HEK293 (cell line): ENCODE results near the gene CNNM1.
A peak's percentile ranks its signal among the peaks of the same experiment; 100 is the strongest.

Source experiments
- CTCF ChIA-PET: fragments of 350-600 bp; formaldehyde crosslinking; extraction: SDS; loops from one replicate; lab custom pipeline; 2021; ENCODE audit warnings: antibody characterized with exemption; lab: Yijun Ruan, JAX
- POLR2A ChIA-PET: fragments of 300-600 bp; formaldehyde crosslinking; extraction: SDS; loops from one replicate; lab custom pipeline; 2020; ENCODE audit warnings: antibody characterized with exemption, inconsistent platforms; lab: Yijun Ruan, JAX
- H3K27ac ChIP-seq: fragments of 200-500 bp; sonication (Bioruptor generic); 2 replicates; pipeline ENCODE4 v1.5.1; 2014; ENCODE audit warnings: low read depth, low read length, control low read depth, inconsistent platforms; ENCODE audit errors: extremely low read depth
- H3K36me3 ChIP-seq, 2 experiments: fragments of 200-500 bp in 1 of 2; sonication (Bioruptor generic) in 1 of 2; 1 replicate in 1 of 2; 2 replicates in 1 of 2; pipeline ENCODE4 v1.5.1; 2014 to 2017; ENCODE audit warnings: inconsistent platforms in 2 of 2, low read length in 2 of 2; ENCODE audit not compliant: control insufficient read depth in 2 of 2, insufficient read depth in 1 of 2
- H3K4me1 ChIP-seq: fragments of 200-500 bp; sonication (Bioruptor generic); 2 replicates; pipeline ENCODE4 v1.5.1; 2014; ENCODE audit warnings: mild to moderate bottlenecking, low read length, inconsistent platforms; ENCODE audit not compliant: control insufficient read depth, insufficient read depth
- H3K4me3 ChIP-seq: 2 replicates; pipeline ENCODE4 v1.5.1; 2011; ENCODE audit warnings: low read depth, mild to moderate bottlenecking, control low read depth, low read length, moderate library complexity
- H3K9me3 ChIP-seq: fragments of 200-500 bp; sonication (Bioruptor generic); 2 replicates; pipeline ENCODE4 v1.5.1; 2014; ENCODE audit warnings: low read depth, low read length, inconsistent platforms; ENCODE audit not compliant: control insufficient read depth, insufficient read depth
- HOXD13 ChIP-seq: sonication (generic); formaldehyde crosslinking; IDR thresholded peaks from 2 replicates; pipeline ENCODE4 v1.8.0; 2022; ENCODE audit warnings: missing genetic modification reagents, borderline replicate concordance
- IKZF3 ChIP-seq: fragments of 450-650 bp; IDR thresholded peaks from 2 replicates; pipeline ENCODE4 v1.5.0; 2018; ENCODE audit warnings: missing biosample characterization, mild to moderate bottlenecking, missing genetic modification characterization, moderate library complexity
- KLF16 ChIP-seq: fragments of 450-650 bp; formaldehyde crosslinking; IDR thresholded peaks from 2 replicates; pipeline ENCODE4 v1.5.1; 2017; ENCODE audit warnings: missing biosample characterization, missing genetic modification characterization
- MYNN ChIP-seq: fragments of 450-650 bp; formaldehyde crosslinking; IDR thresholded peaks from 2 replicates; pipeline ENCODE4 v1.5.1; 2016; ENCODE audit warnings: missing biosample characterization, missing genetic modification characterization, borderline replicate concordance
- OVOL3 ChIP-seq: fragments of 450-650 bp; formaldehyde crosslinking; IDR thresholded peaks from 2 replicates; pipeline ENCODE4 v1.5.1; 2016; ENCODE audit warnings: missing biosample characterization, missing genetic modification characterization
- SETDB1 ChIP-seq: IDR thresholded peaks from one replicate; pipeline ENCODE4 v1.6.1; 2017; ENCODE audit warnings: mild to moderate bottlenecking, low read length, moderate library complexity, mixed read lengths; ENCODE audit not compliant: insufficient read length
- ZBTB21 ChIP-seq: fragments of 450-650 bp; formaldehyde crosslinking; IDR thresholded peaks from 2 replicates; pipeline ENCODE4 v1.5.1; 2017; ENCODE audit warnings: missing biosample characterization, missing genetic modification characterization
- ZBTB48 ChIP-seq: fragments of 450-650 bp; formaldehyde crosslinking; IDR thresholded peaks from 2 replicates; pipeline ENCODE4 v1.5.1; 2016; ENCODE audit warnings: missing biosample characterization, missing genetic modification characterization
- ZNF155 ChIP-seq: fragments of 450-650 bp; formaldehyde crosslinking; IDR thresholded peaks from 2 replicates; pipeline ENCODE4 v1.5.1; 2016; ENCODE audit warnings: missing biosample characterization, missing genetic modification characterization
- ZNF169 ChIP-seq: fragments of 450-650 bp; formaldehyde crosslinking; IDR thresholded peaks from 2 replicates; pipeline ENCODE4 v1.5.1; 2016; ENCODE audit warnings: missing biosample characterization, missing genetic modification characterization
- ZNF354C ChIP-seq: fragments of 450-650 bp; formaldehyde crosslinking; IDR thresholded peaks from 2 replicates; pipeline ENCODE4 v1.5.1; 2016; ENCODE audit warnings: missing biosample characterization, missing genetic modification characterization, low read depth, borderline replicate concordance
- ZNF433 ChIP-seq: fragments of 450-650 bp; formaldehyde crosslinking; IDR thresholded peaks from 2 replicates; pipeline ENCODE4 v1.5.1; 2016; ENCODE audit warnings: missing biosample characterization, missing genetic modification characterization, low read depth
- ZNF473 ChIP-seq: fragments of 450-650 bp; formaldehyde crosslinking; IDR thresholded peaks from 2 replicates; pipeline ENCODE4 v1.5.1; 2017; ENCODE audit warnings: missing biosample characterization, missing genetic modification characterization
- ZNF529 ChIP-seq: fragments of 450-650 bp; formaldehyde crosslinking; IDR thresholded peaks from 2 replicates; pipeline ENCODE4 v1.5.1; 2017; ENCODE audit warnings: missing genetic modification characterization, missing biosample characterization; ENCODE audit not compliant: insufficient replicate concordance
- ZNF660 ChIP-seq: fragments of 450-650 bp; IDR thresholded peaks from 2 replicates; pipeline ENCODE4 v1.5.1; 2018; ENCODE audit warnings: missing biosample characterization, mild to moderate bottlenecking, missing genetic modification characterization
- ZNF76 ChIP-seq: fragments of 450-650 bp; formaldehyde crosslinking; IDR thresholded peaks from 2 replicates; pipeline ENCODE4; 2016; ENCODE audit warnings: low read depth, missing biosample characterization, missing genetic modification characterization, borderline replicate concordance
- TF ChIP-seq, protein P1 (sequence below): fragments of 450-650 bp; formaldehyde crosslinking; IDR thresholded peaks from 2 replicates; pipeline ENCODE4 v1.5.1; 2016; ENCODE audit warnings: missing biosample characterization, missing genetic modification characterization, borderline replicate concordance
- TF ChIP-seq, protein P2 (sequence below): fragments of 450-650 bp; formaldehyde crosslinking; IDR thresholded peaks from 2 replicates; pipeline ENCODE4 v1.5.1; 2017; ENCODE audit warnings: missing biosample characterization, missing genetic modification characterization
- TF ChIP-seq, protein P3 (sequence below): fragments of 450-650 bp; formaldehyde crosslinking; IDR thresholded peaks from 2 replicates; pipeline ENCODE4 v1.5.1; 2016; ENCODE audit warnings: missing biosample characterization, missing genetic modification characterization
- TF ChIP-seq, protein P4 (sequence below): fragments of 450-650 bp; formaldehyde crosslinking; optimal IDR thresholded peaks from 2 replicates; pipeline ENCODE3; 2016; ENCODE audit warnings: missing biosample characterization, mild to moderate bottlenecking, missing genetic modification characterization
- TF ChIP-seq, protein P5 (sequence below): fragments of 450-650 bp; formaldehyde crosslinking; IDR thresholded peaks from 2 replicates; pipeline ENCODE4 v1.5.1; 2016; ENCODE audit warnings: missing biosample characterization, missing genetic modification characterization

Gene CNNM1

DNA sequence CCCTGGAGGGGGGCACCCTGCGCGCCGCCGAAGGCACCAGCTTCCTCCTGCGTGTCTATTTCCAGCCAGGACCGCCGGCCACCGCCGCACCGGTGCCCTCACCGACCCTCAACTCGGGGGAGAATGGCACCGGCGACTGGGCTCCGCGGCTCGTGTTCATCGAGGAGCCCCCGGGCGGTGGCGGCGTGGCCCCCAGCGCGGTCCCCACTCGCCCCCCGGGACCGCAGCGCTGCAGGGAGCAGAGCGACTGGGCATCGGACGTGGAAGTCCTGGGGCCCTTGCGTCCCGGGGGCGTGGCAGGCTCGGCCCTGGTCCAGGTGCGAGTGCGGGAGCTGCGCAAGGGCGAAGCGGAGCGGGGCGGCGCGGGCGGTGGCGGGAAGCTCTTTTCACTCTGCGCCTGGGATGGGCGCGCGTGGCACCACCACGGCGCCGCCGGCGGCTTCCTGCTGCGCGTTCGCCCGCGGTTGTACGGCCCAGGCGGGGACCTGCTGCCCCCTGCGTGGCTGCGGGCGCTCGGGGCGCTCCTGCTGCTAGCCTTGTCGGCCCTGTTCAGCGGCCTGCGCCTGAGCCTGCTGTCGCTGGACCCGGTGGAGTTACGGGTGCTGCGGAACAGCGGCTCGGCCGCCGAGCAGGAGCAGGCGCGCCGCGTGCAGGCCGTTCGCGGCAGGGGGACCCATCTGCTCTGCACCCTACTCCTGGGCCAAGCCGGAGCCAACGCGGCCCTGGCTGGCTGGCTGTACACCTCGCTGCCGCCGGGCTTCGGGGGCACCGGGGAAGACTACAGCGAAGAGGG, 594 bp downstream of the CNNM1 start (continued):
- TF ChIP-seq, protein P1, sequence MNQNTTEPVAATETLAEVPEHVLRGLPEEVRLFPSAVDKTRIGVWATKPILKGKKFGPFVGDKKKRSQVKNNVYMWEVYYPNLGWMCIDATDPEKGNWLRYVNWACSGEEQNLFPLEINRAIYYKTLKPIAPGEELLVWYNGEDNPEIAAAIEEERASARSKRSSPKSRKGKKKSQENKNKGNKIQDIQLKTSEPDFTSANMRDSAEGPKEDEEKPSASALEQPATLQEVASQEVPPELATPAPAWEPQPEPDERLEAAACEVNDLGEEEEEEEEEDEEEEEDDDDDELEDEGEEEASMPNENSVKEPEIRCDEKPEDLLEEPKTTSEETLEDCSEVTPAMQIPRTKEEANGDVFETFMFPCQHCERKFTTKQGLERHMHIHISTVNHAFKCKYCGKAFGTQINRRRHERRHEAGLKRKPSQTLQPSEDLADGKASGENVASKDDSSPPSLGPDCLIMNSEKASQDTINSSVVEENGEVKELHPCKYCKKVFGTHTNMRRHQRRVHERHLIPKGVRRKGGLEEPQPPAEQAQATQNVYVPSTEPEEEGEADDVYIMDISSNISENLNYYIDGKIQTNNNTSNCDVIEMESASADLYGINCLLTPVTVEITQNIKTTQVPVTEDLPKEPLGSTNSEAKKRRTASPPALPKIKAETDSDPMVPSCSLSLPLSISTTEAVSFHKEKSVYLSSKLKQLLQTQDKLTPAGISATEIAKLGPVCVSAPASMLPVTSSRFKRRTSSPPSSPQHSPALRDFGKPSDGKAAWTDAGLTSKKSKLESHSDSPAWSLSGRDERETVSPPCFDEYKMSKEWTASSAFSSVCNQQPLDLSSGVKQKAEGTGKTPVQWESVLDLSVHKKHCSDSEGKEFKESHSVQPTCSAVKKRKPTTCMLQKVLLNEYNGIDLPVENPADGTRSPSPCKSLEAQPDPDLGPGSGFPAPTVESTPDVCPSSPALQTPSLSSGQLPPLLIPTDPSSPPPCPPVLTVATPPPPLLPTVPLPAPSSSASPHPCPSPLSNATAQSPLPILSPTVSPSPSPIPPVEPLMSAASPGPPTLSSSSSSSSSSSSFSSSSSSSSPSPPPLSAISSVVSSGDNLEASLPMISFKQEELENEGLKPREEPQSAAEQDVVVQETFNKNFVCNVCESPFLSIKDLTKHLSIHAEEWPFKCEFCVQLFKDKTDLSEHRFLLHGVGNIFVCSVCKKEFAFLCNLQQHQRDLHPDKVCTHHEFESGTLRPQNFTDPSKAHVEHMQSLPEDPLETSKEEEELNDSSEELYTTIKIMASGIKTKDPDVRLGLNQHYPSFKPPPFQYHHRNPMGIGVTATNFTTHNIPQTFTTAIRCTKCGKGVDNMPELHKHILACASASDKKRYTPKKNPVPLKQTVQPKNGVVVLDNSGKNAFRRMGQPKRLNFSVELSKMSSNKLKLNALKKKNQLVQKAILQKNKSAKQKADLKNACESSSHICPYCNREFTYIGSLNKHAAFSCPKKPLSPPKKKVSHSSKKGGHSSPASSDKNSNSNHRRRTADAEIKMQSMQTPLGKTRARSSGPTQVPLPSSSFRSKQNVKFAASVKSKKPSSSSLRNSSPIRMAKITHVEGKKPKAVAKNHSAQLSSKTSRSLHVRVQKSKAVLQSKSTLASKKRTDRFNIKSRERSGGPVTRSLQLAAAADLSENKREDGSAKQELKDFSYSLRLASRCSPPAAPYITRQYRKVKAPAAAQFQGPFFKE (tag by site-specific recombination), result no peak
- TF ChIP-seq ZNF529, result no peak
- TF ChIP-seq ZBTB48 (tag by site-specific recombination), result 0 out of 2 replicates have a peak, but pooled peaks have one; percentile 14
- TF ChIP-seq, protein P2, sequence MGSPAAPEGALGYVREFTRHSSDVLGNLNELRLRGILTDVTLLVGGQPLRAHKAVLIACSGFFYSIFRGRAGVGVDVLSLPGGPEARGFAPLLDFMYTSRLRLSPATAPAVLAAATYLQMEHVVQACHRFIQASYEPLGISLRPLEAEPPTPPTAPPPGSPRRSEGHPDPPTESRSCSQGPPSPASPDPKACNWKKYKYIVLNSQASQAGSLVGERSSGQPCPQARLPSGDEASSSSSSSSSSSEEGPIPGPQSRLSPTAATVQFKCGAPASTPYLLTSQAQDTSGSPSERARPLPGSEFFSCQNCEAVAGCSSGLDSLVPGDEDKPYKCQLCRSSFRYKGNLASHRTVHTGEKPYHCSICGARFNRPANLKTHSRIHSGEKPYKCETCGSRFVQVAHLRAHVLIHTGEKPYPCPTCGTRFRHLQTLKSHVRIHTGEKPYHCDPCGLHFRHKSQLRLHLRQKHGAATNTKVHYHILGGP (tag by site-specific recombination), result no peak

DNA sequence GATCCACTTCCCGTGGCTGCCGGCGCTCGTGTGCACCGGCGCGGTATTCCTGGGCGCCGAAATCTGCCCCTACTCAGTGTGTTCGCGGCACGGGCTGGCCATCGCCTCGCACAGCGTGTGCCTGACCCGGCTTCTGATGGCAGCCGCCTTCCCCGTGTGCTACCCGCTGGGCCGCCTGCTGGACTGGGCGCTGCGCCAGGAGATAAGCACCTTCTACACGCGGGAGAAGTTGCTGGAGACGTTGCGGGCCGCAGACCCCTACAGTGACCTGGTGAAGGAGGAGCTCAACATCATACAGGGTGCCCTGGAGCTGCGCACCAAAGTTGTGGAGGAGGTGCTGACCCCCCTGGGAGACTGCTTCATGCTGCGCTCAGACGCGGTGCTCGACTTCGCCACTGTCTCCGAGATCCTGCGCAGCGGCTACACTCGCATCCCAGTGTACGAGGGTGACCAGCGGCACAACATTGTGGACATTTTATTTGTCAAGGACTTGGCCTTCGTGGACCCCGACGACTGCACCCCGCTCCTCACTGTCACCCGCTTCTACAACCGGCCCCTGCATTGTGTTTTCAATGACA, 1.3 kb downstream of the CNNM1 start:
- Histone ChIP-seq H3K36me3 (no peaks in the 10 kb centered on the region; a peak in 1 of 3 replicates), H3K4me3 (peak overlapping the region; percentile 39), H3K4me1 (peaks cover 14% of the 10 kb centered on the region), H3K27ac (peak overlapping the region; percentile 90), H3K9me3 (no peaks in the 10 kb centered on the region)
- CTCF ChIA-PET, result no interaction called here
- POLR2A ChIA-PET, result no interaction called here
- TF ChIP-seq ZNF354C (tag by site-specific recombination), result no peak
- TF ChIP-seq HOXD13 (CRISPR knock-in tag), result no peak
- TF ChIP-seq ZNF76 (tag by site-specific recombination), result no peak
- TF ChIP-seq, protein P3, sequence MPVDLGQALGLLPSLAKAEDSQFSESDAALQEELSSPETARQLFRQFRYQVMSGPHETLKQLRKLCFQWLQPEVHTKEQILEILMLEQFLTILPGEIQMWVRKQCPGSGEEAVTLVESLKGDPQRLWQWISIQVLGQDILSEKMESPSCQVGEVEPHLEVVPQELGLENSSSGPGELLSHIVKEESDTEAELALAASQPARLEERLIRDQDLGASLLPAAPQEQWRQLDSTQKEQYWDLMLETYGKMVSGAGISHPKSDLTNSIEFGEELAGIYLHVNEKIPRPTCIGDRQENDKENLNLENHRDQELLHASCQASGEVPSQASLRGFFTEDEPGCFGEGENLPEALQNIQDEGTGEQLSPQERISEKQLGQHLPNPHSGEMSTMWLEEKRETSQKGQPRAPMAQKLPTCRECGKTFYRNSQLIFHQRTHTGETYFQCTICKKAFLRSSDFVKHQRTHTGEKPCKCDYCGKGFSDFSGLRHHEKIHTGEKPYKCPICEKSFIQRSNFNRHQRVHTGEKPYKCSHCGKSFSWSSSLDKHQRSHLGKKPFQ (tag by site-specific recombination), result no peak
- 0 out of 2 replicates have a peak, but pooled peaks have one; percentile 10 for TF ChIP-seq OVOL3 (tag by site-specific recombination)
- TF ChIP-seq, protein P4, sequence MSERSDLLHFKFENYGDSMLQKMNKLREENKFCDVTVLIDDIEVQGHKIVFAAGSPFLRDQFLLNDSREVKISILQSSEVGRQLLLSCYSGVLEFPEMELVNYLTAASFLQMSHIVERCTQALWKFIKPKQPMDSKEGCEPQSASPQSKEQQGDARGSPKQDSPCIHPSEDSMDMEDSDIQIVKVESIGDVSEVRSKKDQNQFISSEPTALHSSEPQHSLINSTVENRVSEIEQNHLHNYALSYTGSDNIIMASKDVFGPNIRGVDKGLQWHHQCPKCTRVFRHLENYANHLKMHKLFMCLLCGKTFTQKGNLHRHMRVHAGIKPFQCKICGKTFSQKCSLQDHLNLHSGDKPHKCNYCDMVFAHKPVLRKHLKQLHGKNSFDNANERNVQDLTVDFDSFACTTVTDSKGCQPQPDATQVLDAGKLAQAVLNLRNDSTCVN, result no peak
- no peak for TF ChIP-seq ZNF155 (tag by site-specific recombination)
- TF ChIP-seq KLF16, result 0 out of 2 replicates have a peak, but pooled peaks have one; percentile 22
- TF ChIP-seq ZNF660 (tag by site-specific recombination), result no peak
- TF ChIP-seq MYNN (tag by site-specific recombination), result no peak
- TF ChIP-seq, protein P2 (tag by site-specific recombination), result no peak
- no peak for TF ChIP-seq ZNF473
- no peak for TF ChIP-seq ZNF433 (tag by site-specific recombination)
- TF ChIP-seq IKZF3 (tag by site-specific recombination), result peak; percentile 61; the same call in 1 of the 2 replicates
- TF ChIP-seq ZBTB21 (tag by site-specific recombination), result no peak
- TF ChIP-seq SETDB1, result no peak
- TF ChIP-seq, protein P5, sequence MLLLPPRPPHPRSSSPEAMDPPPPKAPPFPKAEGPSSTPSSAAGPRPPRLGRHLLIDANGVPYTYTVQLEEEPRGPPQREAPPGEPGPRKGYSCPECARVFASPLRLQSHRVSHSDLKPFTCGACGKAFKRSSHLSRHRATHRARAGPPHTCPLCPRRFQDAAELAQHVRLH (tag by site-specific recombination), result no peak
- no peak for TF ChIP-seq ZNF169 (tag by site-specific recombination)
